C4-2B (cell line): Measurements from ENCODE around the gene EPHA5.

Experiments used
- H3K27ac ChIP-seq: fragments of 450-650 bp; 2 replicates; pipeline ENCODE4 v1.5.1; 2017
- CTCF ChIP-seq: fragments of 450-650 bp; conservative IDR thresholded peaks from 2 replicates; pipeline ENCODE4 v1.5.1; 2017; ENCODE audit warnings: mild to moderate bottlenecking
- ZFX ChIP-seq: fragments of 450-650 bp; IDR thresholded peaks from 2 replicates; pipeline ENCODE4 v1.6.1; 2017

EPHA5 gene

GRCh38 chr4:65416891-65417290, 253.4 kb downstream of the EPHA5 start:
- TF ChIP-seq CTCF = no peak
- no peak for TF ChIP-seq ZFX
- no peak overlapping the region for H3K27ac ChIP-seq

DNA sequence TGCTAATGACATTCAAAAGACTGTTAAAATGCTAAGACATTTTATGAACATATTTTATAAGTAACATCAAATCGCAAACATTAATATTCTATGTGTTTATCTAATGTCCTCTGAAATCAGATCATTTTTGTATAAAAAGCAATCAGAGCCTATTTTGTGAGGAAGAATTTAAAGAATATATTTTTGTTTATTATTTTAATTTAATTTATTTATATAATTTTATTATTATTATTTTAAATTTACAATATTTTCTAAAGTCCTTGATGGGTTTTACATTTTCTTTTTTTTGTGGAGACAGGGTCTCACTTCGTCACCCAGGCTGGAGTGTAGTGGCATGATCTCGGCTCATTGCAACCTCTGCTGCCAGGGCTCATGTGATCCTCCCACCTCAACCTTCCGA, 262.8 kb downstream of the EPHA5 start:
- H3K27ac ChIP-seq = no peak overlapping the region
- no peak for TF ChIP-seq CTCF
- no peak for TF ChIP-seq ZFX

DNA sequence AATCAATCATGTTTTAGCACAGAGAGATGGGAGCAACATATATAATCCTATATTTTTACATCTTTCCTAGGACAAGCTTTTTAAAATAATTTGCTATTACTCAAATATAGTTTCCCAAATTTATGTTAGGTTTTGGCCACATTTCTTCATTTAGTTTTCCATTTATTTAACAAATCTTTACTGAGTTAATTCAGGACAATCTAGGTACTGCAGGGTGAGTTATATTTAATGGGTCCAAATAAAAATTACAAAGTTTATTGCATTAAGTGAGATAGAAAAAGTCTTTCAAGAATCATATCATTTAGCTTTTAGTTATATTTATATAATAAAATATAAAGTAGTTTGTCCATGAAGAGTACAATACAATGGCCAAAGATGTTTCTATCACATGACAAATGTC, 269.2 kb downstream of the EPHA5 start:
- no peak overlapping the region for H3K27ac ChIP-seq
- TF ChIP-seq CTCF = no peak; the same call in 1 of the 2 replicates
- no peak for TF ChIP-seq ZFX

DNA sequence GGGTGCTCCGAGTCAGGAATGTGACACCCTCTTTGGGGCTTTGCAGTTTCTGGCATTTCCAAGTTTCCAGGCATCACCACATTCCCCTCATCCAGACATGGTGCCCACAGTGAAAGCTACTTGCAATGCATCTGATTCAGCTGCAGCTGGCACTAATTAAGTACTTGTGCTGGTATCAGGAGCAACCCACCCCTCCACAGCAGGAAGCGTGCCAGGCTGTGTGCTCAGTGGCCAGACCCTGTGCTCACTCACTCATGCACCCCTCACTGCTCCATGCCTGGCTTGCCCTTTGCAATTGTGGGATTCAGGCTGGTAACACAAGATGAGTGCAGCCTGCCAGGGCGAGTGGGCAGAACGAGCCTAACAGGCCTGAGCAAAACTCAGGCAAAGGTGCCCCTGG, 271.2 kb downstream of the EPHA5 start:
- TF ChIP-seq ZFX = no peak
- no peak for TF ChIP-seq CTCF
- H3K27ac ChIP-seq = no peak overlapping the region

GRCh38 chr4:65393078-65393477, 277.2 kb downstream of the EPHA5 start:
- no peak overlapping the region for H3K27ac ChIP-seq
- TF ChIP-seq ZFX = no peak
- TF ChIP-seq CTCF = no peak

DNA sequence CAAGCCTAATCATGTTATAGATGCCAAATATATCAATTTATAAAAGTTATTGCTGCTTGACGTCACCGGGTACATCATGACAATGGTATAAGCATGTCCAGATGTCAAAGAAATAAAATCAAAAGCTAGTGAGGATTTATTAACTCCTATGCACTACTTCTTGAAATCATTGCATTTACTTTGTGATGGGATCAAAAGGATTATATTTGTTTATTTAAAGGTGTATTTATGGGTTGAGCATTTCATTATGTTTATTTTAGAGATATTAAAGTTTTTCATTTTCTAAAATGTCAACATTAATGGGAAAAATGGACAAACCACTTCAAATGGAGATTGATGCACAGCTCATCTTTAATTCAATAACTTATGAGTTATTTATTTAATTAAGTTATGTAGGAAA, 277.8 kb downstream of the EPHA5 start:
- no peak overlapping the region for H3K27ac ChIP-seq

DNA sequence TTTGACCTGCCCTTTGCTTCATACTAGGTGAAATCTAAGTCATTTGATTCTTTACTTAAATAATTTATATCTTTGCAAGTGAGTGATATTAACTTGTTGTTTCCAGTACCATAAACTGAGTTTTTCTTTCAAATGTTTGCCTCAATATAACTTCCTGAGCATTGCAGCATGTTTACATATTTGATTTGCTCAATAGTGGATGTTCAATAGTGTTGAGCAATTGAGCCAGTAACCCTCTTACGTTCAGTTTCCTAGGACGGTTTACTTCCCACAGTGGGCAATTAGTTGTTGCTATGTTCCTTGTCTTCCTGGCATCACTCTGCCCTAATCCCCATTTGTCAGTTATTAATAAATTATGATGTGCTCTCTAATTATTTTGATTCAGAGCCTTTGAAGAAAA, 278.5 kb downstream of the EPHA5 start:
- no peak overlapping the region for H3K27ac ChIP-seq
- TF ChIP-seq ZFX (no peak), CTCF (no peak)

More for the DNA sequence above, 277.8 kb downstream of the EPHA5 start:
- TF ChIP-seq CTCF = no peak
- no peak for TF ChIP-seq ZFX
